Jurkat, Clone E6-1 (cell line): ENCODE data around the gene CA11. TPM values are rescaled to one million over a fixed set of nuclear protein-coding genes. Genes with fewer than 3 reads are reported as not detected.
"Not testable (repeated sequence)": the region's sequence is repeated elsewhere in the genome, so short reads cannot be mapped to it uniquely, and the experiment has no call there.

ENCODE experiments used
- DNase-seq: peaks from one replicate; pipeline ENCODE4 v3.0.0-alpha.2; 2011; ENCODE audit warnings: low read depth, low spot score
- H3K4me3 ChIP-seq: 2 replicates; pipeline ENCODE4 v1.5.1; 2011; ENCODE audit warnings: mild to moderate bottlenecking, low read length, control low read depth, moderate library complexity
- polyA plus RNA-seq: library from polyadenylated mRNA; unstranded; fragments of >200 nt; gene quantifications from one replicate; pipeline ENCODE4 v1.2.1, GENCODE V29; 2012; ENCODE audit warnings: missing spikeins; ENCODE audit not compliant: insufficient read length, insufficient read depth

CA11 gene
- 21.9 TPM for polyA plus RNA-seq

DNA sequence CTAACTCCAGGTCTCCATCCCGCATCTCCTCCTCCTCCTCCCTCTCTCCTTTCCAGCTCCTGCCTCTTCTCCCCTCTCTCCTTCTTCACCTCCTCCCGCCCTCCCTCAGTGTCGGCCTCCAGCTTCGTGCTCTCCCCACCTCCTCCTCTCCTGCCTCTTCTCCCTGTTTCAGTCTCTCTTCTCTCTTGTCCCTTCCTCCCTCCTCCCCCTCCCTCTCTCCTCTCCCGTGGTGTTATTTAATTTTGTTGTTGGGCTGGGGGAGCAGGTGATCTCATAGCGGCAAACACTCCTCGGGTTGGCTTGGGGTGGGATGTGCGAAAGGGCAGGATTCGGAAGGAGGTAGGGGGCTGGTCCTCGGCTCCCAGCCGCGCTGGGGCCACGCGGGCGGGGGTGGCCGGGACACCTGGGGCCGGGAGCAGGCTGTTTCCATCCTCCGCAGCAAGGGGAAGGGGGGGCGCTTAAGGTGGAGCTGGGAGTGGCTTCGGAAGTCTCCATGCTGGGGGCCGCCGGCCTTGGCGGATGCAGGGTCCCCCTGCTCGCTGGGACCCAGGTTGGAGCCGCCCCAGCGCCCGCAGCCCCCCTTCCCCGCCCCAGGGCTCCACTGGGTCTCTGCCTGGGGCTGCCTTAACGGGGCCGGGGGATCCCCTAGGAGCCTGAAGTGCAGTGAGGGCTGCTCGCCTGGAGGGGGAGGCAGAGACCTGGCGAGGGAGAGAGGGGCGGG is at the start of gene CA11:
CA11 (minus strand) TSS at position 187 of the 721 bp plus-strand sequence. CDS start 555 bp downstream, outside the sequence.
- DNase-seq: no peak
- H3K4me3 ChIP-seq: peak within 1 kb of the TSS; percentile 58

DNA sequence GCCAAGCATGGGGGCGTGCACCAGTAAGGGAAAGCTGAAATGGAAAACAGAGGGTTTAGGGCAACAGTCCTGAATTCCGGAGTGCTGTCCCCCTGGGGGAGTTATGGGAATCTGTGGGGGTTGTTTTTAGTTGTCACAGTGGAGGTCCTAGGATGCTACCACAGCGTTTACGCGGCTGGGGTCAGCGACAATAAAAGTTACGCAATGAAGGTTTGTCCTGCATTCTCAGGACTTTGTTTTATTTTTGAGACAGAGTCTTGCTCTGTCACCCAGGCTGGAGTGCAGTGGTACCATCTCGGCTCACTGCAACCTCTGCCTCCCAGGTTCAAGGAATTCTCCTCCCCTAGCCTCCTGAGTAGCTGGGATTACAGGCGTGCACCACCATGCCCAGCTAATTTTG is 47.6 kb upstream of the CA11 start:
- not testable (repeated sequence) for H3K4me3 ChIP-seq, DNase-seq

DNA sequence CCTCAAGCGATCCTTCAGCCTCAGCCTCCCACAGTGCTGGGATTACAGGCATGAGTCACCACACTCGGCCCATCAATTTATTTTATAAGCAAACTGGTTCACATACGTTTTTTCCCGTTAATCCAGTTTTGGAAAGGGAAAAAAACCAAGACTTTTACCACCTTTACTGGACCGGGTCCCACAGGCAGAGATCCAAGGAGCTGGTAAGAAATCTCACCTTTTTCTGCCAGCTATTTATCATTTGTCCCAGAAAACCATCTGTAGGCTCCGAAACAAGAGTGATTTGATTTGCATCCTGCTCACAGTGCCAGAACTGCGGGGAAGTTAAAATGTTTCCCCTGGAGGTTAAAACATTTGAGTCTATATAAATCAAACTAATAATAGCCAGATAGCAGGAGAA is 43.5 kb upstream of the CA11 start:
- H3K4me3 ChIP-seq: no peak overlapping the region
- no peak for DNase-seq

- H3K4me3 ChIP-seq: no peak overlapping the region
Observed at GRCh38 chr19:48687776-48688175, 41.8 kb upstream of the CA11 start.

DNA sequence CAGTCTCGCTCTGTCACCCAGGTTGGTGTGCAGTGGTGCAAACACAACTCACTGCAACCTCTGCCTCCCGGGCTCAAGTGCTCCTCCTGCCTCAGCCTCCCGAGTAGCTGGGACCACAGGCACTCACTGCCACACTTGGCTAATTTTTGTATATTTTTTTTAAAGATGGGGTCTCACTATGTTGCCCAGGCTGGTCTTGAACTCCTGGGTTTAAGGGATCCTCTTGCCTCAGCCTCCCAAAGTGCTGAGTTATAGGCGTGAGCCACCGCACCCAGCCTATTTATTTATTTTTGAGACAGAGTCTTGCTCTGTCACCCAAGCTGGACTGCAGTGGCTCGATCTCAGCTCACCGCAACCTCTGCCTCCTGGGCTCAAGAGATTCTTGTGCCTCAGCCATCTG is 40.6 kb upstream of the CA11 start:
- not testable (repeated sequence) for H3K4me3 ChIP-seq, DNase-seq

More at GRCh38 chr19:48687776-48688175, 41.8 kb upstream of the CA11 start:
- no peak for DNase-seq

- no peak for DNase-seq
- no peak overlapping the region for H3K4me3 ChIP-seq
Observed at GRCh38 chr19:48686088-48686487, 40.1 kb upstream of the CA11 start.

GRCh38 chr19:48685583-48685982 is 39.6 kb upstream of the CA11 start:
- no peak overlapping the region for H3K4me3 ChIP-seq
- DNase-seq: no peak

DNA sequence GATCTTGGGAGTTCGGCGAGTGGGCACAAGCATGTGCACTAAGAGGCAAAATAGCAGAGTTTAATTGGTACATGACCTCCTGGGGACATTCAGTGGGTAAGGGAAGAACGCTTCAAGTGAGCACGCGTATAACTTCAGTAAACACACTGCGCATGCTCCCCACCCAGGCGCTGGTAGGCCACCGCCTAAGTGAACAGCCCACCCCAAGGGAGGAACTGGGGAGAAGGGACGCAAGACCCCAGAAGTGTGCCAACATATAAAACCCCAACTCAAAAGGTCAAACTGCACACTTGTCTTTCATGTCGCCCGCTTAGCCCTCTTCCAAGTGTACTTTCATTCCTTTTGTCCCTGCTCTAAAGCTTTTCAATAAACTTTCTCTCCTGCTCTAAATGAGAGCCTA is 37.4 kb upstream of the CA11 start:
- H3K4me3 ChIP-seq: no peak overlapping the region
- no peak for DNase-seq

DNA sequence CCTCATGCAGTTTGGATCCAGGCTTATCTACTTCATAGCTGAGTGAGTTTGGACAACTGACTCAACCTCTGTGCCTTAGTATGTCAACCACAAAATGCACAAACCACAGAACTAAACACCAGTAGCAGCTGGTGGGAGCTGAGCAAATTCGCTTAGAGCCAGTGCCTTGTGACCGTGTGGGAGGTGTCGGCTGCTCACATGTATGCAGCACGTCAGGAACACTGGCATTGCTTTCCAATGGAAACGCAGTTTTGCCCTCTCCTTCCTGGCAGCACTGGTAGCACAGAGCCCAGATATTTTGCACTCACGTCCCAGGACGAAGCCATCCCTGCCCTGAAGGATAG is 35.1 kb upstream of the CA11 start:
- H3K4me3 ChIP-seq: no peak overlapping the region
- peak; percentile 36 for DNase-seq

- no peak overlapping the region for H3K4me3 ChIP-seq
- no peak for DNase-seq
Observed at GRCh38 chr19:48680436-48681126, 34.6 kb upstream of the CA11 start.

DNA sequence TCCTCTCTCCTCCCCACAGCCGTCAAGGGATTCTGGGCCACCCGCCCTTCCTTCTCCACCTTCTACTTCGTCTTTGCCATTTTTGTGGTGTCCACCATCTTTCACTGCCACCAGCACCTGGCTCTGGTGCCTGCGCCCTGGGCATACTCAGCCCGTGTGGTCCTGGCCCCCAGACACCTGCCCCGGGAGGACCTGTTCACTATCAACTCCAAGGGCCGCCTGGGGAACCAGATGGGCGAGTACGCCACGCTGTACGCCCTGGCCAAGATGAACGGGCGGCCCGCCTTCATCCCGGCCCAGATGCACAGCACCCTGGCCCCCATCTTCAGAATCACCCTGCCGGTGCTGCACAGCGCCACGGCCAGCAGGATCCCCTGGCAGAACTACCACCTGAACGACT is 34.0 kb upstream of the CA11 start:
- H3K4me3 ChIP-seq: not testable (repeated sequence)

GRCh38 chr19:48678201-48678600 is 32.2 kb upstream of the CA11 start:
- no peak for DNase-seq
- no peak overlapping the region for H3K4me3 ChIP-seq

More for the DNA sequence above, 34.0 kb upstream of the CA11 start:
- not testable (repeated sequence) for DNase-seq

DNA sequence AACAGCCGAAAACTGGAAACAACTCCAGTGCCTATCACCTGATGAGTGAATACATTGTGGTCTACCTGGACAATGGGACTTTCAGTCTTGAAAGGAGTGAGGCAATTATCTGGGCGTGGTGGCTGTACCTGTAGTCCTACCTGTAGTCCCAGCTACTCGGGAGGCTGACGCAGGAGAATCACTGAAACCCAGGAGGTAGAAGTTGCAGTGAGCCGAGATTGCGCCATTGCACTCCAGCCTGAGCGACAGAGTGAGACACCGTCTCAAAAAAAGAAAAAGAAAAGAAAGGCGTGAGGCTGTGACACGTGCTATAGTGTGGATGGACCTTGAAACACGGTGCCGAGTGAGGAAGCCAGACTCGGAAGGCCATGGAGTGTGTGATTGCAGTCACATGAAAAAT is 30.9 kb upstream of the CA11 start:
- no peak for DNase-seq
- no peak overlapping the region for H3K4me3 ChIP-seq

- DNase-seq: no peak
- H3K4me3 ChIP-seq: no peak overlapping the region
Observed at GRCh38 chr19:48676487-48676886, 30.5 kb upstream of the CA11 start.

GRCh38 chr19:48674921-48675824 is 29.2 kb upstream of the CA11 start:
- no peak overlapping the region for H3K4me3 ChIP-seq
- peak; percentile 67 for DNase-seq

DNA sequence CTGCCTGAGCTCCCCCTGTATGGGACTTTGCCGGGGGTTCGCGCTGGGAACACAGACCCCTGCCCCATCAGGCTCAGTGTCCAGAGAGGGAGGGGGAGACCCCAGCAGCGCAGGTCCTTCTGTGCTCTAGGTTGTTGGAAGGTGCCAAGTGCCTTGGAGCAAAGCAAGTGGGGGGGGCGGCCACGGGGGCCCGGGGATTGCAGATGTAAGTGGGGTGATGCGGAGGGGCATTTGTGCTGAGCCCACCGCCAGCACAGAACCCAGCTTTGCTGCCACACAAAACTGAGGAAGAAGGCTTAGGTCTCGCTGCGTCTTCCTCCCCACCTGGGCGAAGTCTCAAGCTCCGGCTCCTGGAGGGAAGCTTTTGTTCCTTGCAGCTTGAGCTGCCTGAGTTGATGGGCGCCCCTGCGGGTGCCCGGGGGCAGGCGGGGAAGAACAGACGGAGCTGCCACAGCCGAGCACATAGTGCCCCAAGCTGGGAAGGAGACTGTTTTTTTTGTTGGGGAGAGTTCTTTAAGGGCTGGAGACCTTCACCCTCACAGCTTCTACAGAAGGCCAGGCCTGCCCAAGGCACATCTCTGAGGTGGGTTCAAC is 28.3 kb upstream of the CA11 start:
- H3K4me3 ChIP-seq: no peak overlapping the region
- no peak for DNase-seq

GRCh38 chr19:48673436-48674100 is 27.6 kb upstream of the CA11 start:
- no peak overlapping the region for H3K4me3 ChIP-seq
- no peak for DNase-seq

- no peak for DNase-seq
- no peak within 1 kb of the TSS for H3K4me3 ChIP-seq
Observed at GRCh38 chr19:48672994-48673393, 27.0 kb upstream of the CA11 start, which contains the start of gene NTN5. TSS of gene NTN5 (minus strand) at chr19:48673017. CDS start at chr19:48670986, 2,031 bp downstream.
